Endodermal cell (in vitro differentiated cells): Measurements from ENCODE around the gene CYTH3. TPM values are rescaled to one million over a fixed set of nuclear protein-coding genes. Genes with fewer than 3 reads are reported as not detected.

ENCODE experiments used
- DNase-seq: peaks from one replicate; pipeline ENCODE4 v3.0.0-alpha.2; 2017
- H3K27ac ChIP-seq: 2 replicates; pipeline ENCODE4 v1.5.1; 2013; ENCODE audit warnings: mild to moderate bottlenecking, low read depth, low read length, moderate library complexity
- H3K27me3 ChIP-seq: 2 replicates; pipeline ENCODE4 v1.6.1; 2013; ENCODE audit warnings: mild to moderate bottlenecking, low read length, moderate library complexity; ENCODE audit not compliant: insufficient read depth, control insufficient read depth, poor library complexity, severe bottlenecking
- H3K36me3 ChIP-seq: 2 replicates; pipeline ENCODE4 v1.7.0; 2013; ENCODE audit warnings: mild to moderate bottlenecking, low read length, moderate library complexity; ENCODE audit not compliant: control insufficient read depth, insufficient read depth
- H3K4me1 ChIP-seq: one replicate; pipeline ENCODE4 v1.7.0; 2013; ENCODE audit warnings: low read length; ENCODE audit not compliant: control insufficient read depth, insufficient read depth
- H3K4me3 ChIP-seq: 2 replicates; pipeline ENCODE4 v1.5.1; 2013; ENCODE audit warnings: mild to moderate bottlenecking, low read length, moderate library complexity
- H3K9ac ChIP-seq: 2 replicates; pipeline ENCODE4 v1.6.1; 2013; ENCODE audit warnings: mild to moderate bottlenecking, low read length, moderate library complexity; ENCODE audit not compliant: poor library complexity, severe bottlenecking; ENCODE audit errors: extremely low read depth
- H3K9me3 ChIP-seq: 2 replicates; pipeline ENCODE4 v1.6.1; 2013; ENCODE audit warnings: mild to moderate bottlenecking, low read length, moderate library complexity; ENCODE audit not compliant: control insufficient read depth
- H3K27ac Mint-ChIP-seq: 2 replicates; pipeline ENCODE4 v1.8.0; 2020; ENCODE audit warnings: mixed read lengths
- H3K27me3 Mint-ChIP-seq: 2 replicates; pipeline ENCODE4 v1.8.0; 2021; ENCODE audit warnings: mild to moderate bottlenecking, mixed read lengths; ENCODE audit not compliant: insufficient read depth
- H3K36me3 Mint-ChIP-seq: 2 replicates; pipeline ENCODE4 v1.8.0; 2020; ENCODE audit warnings: low read depth, mixed read lengths
- H3K4me1 Mint-ChIP-seq: 2 replicates; pipeline ENCODE4 v1.8.0; 2020; ENCODE audit warnings: mixed read lengths
- H3K4me3 Mint-ChIP-seq: 2 replicates; pipeline ENCODE4 v1.8.0; 2020; ENCODE audit warnings: mild to moderate bottlenecking, moderate library complexity, mixed read lengths
- H3K9me3 Mint-ChIP-seq: 2 replicates; pipeline ENCODE4 v1.8.0; 2020; ENCODE audit warnings: mild to moderate bottlenecking, mixed read lengths
- WGBS, 2 experiments: methylation state at CpG; one replicate each; pipeline versions ENCODE4 v1.1.5 to v1.1.7; 2013; ENCODE audit warnings: missing lambda C conversion rate in 2 of 2, mixed read lengths in 1 of 2; ENCODE audit not compliant: insufficient coverage in 1 of 2, insufficient read length in 1 of 2; 5-methylcytosine and 5-hydroxymethylcytosine counted together
- total RNA-seq, 2 donors: library from RNA; stranded (reverse); fragmentation: NEBNext Ultra II Directional in 1 of 2; extraction: Animal tissue kit (Norgen Biotek cat#: 25700) in 1 of 2; gene quantifications; 2 replicates in 1 of 2; 3 replicates in 1 of 2; pipeline ENCODE4 v1.2.1, GENCODE V29; 2021
- TF ChIP-seq, protein P1 (sequence below): fragments of 200-600 bp; sonication (generic); conservative IDR thresholded peaks from 2 replicates; pipeline ENCODE4 v1.5.0; 2021; ENCODE audit warnings: antibody characterized with exemption, mild to moderate bottlenecking

Gene CYTH3
- total RNA-seq, 2 donors from 2014 or later, result 10.6 to 10.8 TPM

DNA sequence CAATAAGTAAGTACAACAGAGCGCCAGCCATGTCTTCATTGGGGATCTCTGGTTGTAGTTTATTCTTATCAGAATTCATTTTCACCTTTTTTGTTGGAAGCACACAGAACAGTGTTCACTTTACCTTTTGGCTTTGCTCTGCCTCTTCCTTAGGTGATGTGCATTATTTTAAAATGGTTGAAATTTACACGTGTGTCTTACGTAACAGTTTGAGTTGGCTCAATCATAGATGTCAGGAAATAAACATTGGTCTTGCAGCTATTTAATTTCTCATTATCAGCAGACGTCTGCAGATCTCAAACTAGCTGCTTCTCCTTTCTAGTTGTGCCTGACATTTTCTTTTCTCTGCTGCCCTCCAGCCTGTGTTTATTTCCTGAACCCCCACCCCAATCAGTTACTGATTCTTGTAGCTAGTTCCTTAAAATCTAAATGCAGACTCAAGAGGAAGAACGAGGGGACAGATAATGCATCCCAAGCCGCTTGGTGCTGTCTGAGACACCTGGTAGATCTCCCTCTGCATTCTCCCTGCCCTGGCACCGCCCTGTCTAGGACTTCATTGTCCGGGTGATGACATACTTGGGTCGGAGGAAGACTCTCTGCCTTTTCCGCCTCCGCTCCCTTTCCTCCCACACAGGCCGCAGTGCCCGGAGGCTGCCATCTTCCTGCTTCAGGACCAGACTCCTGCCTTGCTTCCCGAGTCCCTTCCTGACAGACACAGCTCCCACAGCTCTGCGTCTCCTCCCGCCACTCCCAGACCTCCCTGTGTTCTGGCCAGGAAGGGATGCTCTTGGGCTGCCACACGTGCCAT lies 133.0 kb downstream of the CYTH3 start:
- H3K4me3 Mint-ChIP-seq, result no peak overlapping the region
- Histone ChIP-seq H3K4me3 (no peak overlapping the region), H3K4me1 (no peaks in the 10 kb centered on the region), H3K36me3 (peaks cover 68% of the 10 kb centered on the region), H3K27me3 (no peaks in the 10 kb centered on the region), H3K9me3 (no peaks in the 10 kb centered on the region), H3K27ac (no peak overlapping the region), H3K9ac (no peak overlapping the region)
- TF ChIP-seq, protein P1, sequence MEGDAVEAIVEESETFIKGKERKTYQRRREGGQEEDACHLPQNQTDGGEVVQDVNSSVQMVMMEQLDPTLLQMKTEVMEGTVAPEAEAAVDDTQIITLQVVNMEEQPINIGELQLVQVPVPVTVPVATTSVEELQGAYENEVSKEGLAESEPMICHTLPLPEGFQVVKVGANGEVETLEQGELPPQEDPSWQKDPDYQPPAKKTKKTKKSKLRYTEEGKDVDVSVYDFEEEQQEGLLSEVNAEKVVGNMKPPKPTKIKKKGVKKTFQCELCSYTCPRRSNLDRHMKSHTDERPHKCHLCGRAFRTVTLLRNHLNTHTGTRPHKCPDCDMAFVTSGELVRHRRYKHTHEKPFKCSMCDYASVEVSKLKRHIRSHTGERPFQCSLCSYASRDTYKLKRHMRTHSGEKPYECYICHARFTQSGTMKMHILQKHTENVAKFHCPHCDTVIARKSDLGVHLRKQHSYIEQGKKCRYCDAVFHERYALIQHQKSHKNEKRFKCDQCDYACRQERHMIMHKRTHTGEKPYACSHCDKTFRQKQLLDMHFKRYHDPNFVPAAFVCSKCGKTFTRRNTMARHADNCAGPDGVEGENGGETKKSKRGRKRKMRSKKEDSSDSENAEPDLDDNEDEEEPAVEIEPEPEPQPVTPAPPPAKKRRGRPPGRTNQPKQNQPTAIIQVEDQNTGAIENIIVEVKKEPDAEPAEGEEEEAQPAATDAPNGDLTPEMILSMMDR, result no peak
- no peak overlapping the region for H3K27ac Mint-ChIP-seq
- DNase-seq, result no peak
- H3K36me3 Mint-ChIP-seq, result peaks cover 66% of the 10 kb centered on the region
- no peaks in the 10 kb centered on the region for H3K27me3 Mint-ChIP-seq
- H3K9me3 Mint-ChIP-seq, result no peaks in the 10 kb centered on the region
- WGBS, 2 experiments, result 95% methylated on average over 12 to 17 of the region's 17 CpGs
- no peaks in the 10 kb centered on the region for H3K4me1 Mint-ChIP-seq

DNA sequence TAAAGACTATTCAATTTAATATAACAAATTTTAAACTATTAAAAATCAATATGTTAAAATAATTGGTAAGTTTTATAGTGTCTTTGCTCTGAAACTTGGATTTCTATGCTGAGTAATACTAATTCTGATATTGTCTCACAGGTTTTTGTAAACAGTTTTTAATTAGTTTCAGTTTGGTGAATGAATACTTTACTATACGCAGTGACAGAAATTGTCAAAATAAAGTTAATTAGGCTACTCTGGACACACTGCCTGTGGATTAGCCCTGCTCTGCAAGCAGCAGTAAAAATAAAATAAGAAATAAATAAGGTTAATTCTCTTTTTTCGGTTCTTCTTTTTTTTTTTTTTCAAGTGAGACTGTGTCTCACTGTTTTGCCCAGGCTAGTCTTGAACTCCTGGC lies 135.9 kb downstream of the CYTH3 start:
- Histone ChIP-seq H3K4me3 (no peak overlapping the region), H3K4me1 (no peaks in the 10 kb centered on the region), H3K27ac (no peak overlapping the region), H3K9me3 (peaks cover 8% of the 10 kb centered on the region), H3K9ac (no peak overlapping the region), H3K27me3 (no peaks in the 10 kb centered on the region), H3K36me3 (peaks cover 65% of the 10 kb centered on the region)
- DNase-seq, result no peak
- Mint-ChIP-seq H3K4me1 (no peaks in the 10 kb centered on the region), H3K27me3 (no peaks in the 10 kb centered on the region), H3K36me3 (peaks cover 71% of the 10 kb centered on the region), H3K9me3 (no peaks in the 10 kb centered on the region), H3K4me3 (no peak overlapping the region), H3K27ac (no peak overlapping the region)
- TF ChIP-seq, protein P1, result no peak
- 98 to 100% methylated on average over 1 to 2 of the region's 2 CpGs for WGBS, 2 experiments

DNA sequence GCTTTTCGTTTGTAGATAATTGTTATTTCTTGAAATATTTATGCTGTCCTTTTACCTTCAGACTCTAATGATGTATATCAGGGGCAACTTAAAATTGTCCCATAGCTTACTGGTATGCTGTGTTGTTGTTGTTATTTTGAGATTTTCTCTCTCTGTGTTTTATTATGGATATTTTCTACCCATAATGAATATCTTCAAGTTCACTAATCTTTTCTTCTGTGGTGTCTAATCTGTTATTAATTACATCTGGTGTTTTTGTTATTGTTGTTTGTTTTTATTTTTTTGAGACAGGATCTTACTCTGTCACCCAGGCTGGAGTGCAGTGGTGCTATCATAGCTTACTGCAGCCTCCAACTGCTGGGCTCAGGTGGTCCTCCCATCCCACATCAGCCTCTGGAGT lies 139.2 kb downstream of the CYTH3 start:
- DNase-seq, result no peak
- H3K9me3 ChIP-seq, result peaks cover 9% of the 10 kb centered on the region
- H3K27ac Mint-ChIP-seq, result no peak overlapping the region
- H3K4me1 Mint-ChIP-seq, result no peaks in the 10 kb centered on the region
- H3K9me3 Mint-ChIP-seq, result no peaks in the 10 kb centered on the region
- no peak overlapping the region for H3K9ac ChIP-seq
- H3K4me3 Mint-ChIP-seq, result no peak overlapping the region
- TF ChIP-seq, protein P1, result no peak
- H3K27ac ChIP-seq, result no peak overlapping the region
- H3K4me1 ChIP-seq, result no peaks in the 10 kb centered on the region
- H3K27me3 Mint-ChIP-seq, result no peaks in the 10 kb centered on the region
- H3K4me3 ChIP-seq, result no peak overlapping the region
- no peaks in the 10 kb centered on the region for H3K27me3 ChIP-seq
- peaks cover 57% of the 10 kb centered on the region for H3K36me3 ChIP-seq
- 100% methylated on average over 1 of the region's 1 CpG for WGBS, 2 experiments
- H3K36me3 Mint-ChIP-seq, result peaks cover 75% of the 10 kb centered on the region
